Measurements from ENCODE around the gene NF1.

NF1 gene

GRCh38 chr17:31299624-31300023 is 204.8 kb downstream of the NF1 start:
- DNase-seq (ENCODE audit: extremely low spot score): no peak
- TF ChIP-seq CTCF (IDR thresholded peaks at IDR 0.05; ENCODE audit: control extremely low read depth, extremely low read depth, low read depth, missing control alignments): no peak
- ChIA-PET POLR2A (no interaction called here), CTCF (no interaction called here)

- TF ChIP-seq CTCF (IDR thresholded peaks at IDR 0.05; ENCODE audit: control extremely low read depth, extremely low read depth, low read depth, missing control alignments): no peak
- CTCF ChIA-PET: interaction anchor here (1.3 kb wide), 2 partner anchors 13 to 20 kb away, joined by 3 to 5 read pairs; no protein-coding TSS in a partner anchor
- POLR2A ChIA-PET: no interaction called here
- no peak for DNase-seq (ENCODE audit: extremely low spot score)
These were observed 212.9 kb downstream of the NF1 start for GRCh38 chr17:31307640-31308039.

GRCh38 chr17:31308372-31309334 is 213.9 kb downstream of the NF1 start:
- ChIA-PET POLR2A (no interaction called here), CTCF (interaction anchor here (1.0 to 1.7 kb wide), 2 partner anchors 10 to 32 kb away, joined by 3 to 6 read pairs; no protein-coding TSS in a partner anchor)

GRCh38 chr17:31309556-31309955 is 214.8 kb downstream of the NF1 start:
- TF ChIP-seq CTCF (IDR thresholded peaks at IDR 0.05; ENCODE audit: control extremely low read depth, extremely low read depth, low read depth, missing control alignments): no peak
- DNase-seq (ENCODE audit: extremely low spot score): peak; percentile 54
- POLR2A ChIA-PET: no interaction called here
- CTCF ChIA-PET: interaction anchor here (1.0 to 1.7 kb wide), 3 partner anchors 10 to 31 kb away, joined by 3 to 6 read pairs (median 3); no protein-coding TSS in a partner anchor

More at GRCh38 chr17:31308372-31309334, 213.9 kb downstream of the NF1 start:
- no peak for TF ChIP-seq CTCF (IDR thresholded peaks at IDR 0.05; ENCODE audit: control extremely low read depth, extremely low read depth, low read depth, missing control alignments)
- DNase-seq (ENCODE audit: extremely low spot score): peak; percentile 37

GRCh38 chr17:31310260-31310659 is 215.5 kb downstream of the NF1 start:
- ChIA-PET CTCF (interaction anchor here (1.0 to 1.7 kb wide), 2 partner anchors 9 to 13 kb away, joined by 3 to 6 read pairs; no protein-coding TSS in a partner anchor), POLR2A (no interaction called here)
- no peak for DNase-seq (ENCODE audit: extremely low spot score)
- no peak for TF ChIP-seq CTCF (IDR thresholded peaks at IDR 0.05; ENCODE audit: control extremely low read depth, extremely low read depth, low read depth, missing control alignments)

GRCh38 chr17:31310886-31311285 is 216.1 kb downstream of the NF1 start:
- CTCF ChIA-PET: interaction anchor here (1.1 to 1.7 kb wide), 2 partner anchors 8 to 13 kb away, joined by 3 to 6 read pairs; no protein-coding TSS in a partner anchor
- POLR2A ChIA-PET: interaction anchor here (0.5 kb wide), 1 partner anchor 9 kb away, joined by 3 read pairs; no protein-coding TSS in a partner anchor
- no peak for TF ChIP-seq CTCF (IDR thresholded peaks at IDR 0.05; ENCODE audit: control extremely low read depth, extremely low read depth, low read depth, missing control alignments)
- no peak for DNase-seq (ENCODE audit: extremely low spot score)
